ENCODE data around the gene PRLH.
A peak's percentile ranks its signal among the peaks of the same experiment; 100 is the strongest.

PRLH gene

DNA sequence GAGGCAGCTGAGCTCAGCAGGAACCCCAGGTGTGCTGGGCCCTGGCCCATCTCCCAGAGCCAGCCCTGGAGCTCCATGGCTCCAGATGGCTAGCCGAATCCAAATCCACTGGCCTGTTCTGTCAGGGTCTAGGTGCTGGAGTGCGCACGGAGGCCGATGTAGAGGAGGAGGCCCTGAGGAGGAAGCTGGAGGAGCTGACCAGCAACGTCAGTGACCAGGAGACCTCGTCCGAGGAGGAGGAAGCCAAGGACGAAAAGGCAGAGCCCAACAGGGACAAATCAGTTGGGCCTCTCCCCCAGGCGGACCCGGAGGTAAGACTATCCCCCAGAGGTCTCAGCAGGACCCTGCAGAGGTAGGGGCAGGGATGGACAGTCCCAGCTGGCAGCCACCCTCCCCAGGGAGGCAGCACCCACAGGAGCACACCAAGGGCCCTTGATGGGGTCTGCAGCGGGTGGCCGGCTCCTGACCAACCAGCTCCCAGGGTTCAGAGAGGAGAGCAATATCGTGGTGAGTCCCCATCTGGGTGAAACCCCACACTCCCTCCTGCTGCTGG is 26.1 kb upstream of the PRLH start:
- no peak for DNase-seq

DNA sequence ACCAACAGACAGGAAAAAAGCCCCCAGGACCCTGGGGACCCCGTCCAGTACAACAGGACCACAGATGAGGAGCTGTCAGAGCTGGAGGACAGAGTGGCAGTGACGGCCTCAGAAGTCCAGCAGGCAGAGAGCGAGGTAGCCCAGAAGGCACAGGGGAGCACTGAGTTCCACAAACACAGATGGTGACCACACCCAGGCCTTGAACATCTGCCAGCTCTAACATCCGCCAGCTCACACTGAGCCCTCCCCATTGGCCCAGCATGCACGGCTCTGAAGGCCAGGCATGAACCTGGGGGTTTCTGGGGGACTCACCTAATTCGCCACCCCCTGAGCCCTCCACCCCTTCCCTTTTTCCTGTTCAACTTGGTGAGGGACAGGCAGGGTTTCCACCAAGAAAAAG is 25.6 kb upstream of the PRLH start:
- DNase-seq: no peak

DNA sequence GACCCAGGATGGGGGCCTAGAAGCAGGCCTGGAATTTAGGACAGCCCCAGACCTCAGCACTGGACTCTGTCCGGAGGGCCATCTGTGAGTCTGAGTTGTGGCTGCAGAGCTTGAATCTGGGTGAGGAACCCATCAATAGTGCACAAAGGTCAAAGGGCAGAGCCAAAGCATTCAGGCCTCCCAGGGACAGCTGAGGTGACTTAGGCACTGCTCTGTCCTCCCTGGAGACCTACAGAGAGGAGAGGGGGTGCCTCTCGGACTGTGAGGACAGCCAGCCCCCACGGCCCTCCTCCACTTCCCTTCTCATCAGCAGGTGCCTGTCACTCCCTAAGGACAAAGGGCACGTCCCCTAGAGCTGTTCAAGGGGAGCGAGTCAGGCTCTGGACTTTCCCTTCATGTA is 25.1 kb upstream of the PRLH start:
- DNase-seq: no peak

DNA sequence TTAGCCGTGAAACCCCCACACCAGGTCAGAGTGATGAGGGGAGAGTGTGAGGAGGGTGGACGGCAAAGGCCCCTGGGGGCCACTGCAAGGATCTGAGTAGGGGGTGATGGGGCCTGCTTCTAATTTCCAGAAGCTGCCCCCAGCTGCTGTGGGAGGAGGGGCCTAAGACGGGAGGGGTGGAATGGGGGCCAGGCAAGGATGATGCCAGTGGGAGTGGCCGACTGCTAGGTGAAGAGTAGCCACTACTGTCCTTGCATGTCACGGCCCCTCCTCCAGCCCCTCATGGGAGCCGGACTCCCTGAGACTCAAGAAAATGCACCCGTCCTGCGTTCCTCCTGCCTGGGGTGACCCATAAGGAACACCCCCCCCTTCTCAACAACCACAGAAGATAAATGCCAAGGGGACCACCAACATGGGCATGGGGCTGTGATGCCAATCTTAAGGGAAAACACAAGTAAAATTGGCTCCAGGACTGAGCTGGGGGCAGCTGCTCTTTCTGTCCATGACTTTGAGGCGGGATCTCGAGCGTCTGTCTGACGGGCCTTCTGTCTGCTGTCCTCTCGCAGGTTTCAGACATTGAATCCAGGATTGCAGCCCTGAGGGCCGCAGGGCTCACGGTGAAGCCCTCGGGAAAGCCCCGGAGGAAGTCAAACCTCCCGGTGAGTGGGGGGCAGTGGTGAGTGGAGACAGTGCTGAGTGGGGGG is 24.2 kb upstream of the PRLH start:
- DNase-seq: no peak

DNA sequence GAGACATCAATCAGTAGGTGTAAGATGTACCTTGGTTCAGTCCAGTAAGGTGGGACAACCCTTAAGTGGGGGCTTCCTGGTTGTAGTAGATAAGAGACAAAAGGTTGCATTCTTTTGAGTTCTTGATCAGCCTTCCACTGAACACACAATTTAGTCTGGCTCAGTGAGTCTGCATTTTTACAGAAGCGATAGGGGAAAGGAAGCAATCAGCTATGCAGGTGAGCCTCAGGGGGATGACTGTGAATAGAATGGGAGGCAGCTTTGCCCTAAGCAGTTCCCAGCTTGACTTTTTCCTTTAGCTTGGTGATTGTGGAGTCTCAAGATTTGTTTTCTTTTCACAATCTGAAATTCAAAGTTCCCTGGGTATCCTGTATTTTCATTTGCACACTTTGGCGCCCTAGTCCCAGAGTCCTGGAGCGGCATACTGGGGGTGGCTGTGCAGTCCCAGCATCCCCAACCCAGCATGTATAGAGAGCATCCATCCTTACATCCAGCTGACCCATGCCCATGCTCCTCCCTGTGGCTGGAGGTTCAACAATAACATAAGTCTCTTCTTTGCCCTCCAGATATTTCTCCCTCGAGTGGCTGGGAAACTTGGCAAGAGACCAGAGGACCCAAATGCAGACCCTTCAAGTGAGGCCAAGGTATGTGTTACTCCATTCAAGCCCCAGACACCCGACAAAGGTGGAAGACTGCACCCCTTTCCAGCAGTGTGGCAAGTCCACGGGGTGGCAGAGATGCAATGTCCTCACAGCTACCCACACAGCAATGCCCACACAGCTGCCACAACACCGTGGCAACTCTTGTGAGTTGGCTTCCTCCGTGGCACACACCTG is 20.1 kb upstream of the PRLH start:
- no peak for DNase-seq

DNA sequence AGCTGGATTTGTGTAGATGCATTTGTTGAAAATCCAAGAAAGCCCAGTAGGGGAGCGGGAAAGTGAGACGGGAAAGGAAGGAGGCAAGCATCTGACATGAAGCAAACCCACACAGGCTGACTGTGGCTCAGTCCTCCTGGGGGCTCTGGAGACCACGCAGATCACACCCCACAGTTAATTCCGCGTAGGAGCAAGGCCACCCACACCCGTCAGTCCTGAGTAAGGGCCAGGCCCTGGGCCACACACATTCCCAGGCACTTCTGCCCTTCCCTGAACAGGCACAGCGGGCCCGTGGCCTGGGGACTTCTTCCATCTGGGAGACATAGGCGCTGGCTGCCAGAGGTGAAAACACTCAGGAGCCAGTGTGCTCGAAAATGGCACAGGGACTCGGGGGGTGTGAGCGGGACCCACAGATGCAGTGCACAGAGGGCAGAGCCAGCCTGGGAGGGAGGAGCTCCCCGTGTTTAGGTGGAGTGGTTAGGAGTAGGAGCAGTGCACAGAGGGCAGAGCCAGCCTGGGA is 19.4 kb upstream of the PRLH start:
- DNase-seq: no peak

DNA sequence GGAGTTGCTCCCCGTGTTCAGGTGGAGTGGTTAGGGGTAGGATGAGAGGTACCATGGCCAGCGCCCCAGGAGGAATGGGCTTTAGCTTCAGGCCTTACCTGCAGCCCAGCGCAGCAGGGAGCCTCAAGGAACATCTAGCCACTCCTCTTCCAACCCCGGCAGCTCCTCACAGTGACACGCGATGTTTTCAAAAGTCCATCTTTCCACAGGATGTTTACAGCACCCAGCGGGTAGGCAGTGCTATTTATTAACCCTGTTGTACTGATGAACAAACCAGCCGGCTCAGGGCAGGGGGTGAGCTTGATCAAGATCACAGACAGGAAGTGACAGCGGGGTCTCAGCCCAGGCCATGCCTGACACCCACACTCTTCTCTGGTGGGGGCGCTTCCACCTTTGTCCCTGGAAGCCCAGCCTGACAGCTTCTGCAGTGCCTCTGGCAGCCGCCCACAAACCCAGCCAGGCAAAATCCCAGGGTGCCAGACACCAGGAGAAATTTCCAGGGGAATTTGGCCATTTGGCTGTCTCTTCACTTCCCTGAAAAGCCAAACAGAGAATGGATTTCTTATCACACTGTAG is 18.4 kb upstream of the PRLH start:
- DNase-seq: no peak

DNA sequence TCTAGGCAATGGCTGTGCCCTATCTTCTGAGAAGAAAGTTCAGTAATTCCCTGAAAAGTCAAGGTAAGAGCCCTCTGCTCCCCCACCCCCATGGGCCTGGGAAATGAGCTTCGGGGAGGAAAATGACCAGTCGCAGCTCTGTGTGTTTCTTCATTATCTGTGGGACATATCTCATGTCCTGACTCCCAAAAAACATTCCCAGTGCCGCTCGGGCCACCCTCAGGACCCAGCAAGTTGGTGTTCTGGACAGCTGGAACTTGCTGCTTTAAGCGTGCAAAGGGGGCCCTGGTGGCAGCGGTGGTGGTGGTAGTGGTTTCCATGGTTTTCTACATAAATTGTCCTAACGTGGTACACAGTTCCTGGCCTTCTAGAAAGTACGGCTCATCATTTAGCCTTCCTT is 17.2 kb upstream of the PRLH start:
- DNase-seq: no peak

DNA sequence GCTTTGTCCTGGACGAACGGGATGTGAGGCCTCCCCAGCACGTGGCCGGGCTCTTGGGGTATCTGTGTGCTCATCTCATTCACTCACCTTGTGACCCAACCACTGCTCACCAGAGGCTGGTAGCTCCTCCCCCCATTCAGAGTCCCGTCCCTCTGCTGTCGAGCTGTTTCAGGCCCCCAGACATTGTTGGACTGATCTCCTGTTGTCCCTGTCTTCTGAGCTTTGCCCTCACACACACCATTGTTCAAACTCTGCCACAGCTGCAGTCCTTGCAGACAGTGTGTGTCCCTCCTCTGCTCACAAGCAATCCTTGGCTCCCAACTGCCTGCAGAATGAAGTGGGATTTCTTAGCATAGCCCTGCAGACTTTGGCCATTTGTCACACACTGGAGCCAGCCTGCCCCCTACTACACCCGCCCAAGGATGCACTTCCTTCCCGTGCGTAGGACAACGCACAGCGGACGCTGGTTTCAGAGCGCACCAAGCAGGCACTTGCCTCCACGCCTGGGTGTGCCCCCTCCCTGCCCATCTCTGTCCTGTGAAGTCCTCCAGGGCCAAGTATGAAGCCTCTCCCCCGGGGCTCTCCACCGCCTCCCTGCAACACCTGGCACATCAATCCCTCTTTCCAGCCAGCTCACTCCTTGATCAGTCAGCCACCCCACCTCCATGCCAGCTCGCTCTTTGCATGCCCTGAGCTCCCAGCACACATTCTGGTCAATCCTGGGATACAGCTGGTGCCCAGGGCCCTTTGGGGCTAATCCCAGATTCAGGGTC is 16.5 kb upstream of the PRLH start:
- no peak for DNase-seq

DNA sequence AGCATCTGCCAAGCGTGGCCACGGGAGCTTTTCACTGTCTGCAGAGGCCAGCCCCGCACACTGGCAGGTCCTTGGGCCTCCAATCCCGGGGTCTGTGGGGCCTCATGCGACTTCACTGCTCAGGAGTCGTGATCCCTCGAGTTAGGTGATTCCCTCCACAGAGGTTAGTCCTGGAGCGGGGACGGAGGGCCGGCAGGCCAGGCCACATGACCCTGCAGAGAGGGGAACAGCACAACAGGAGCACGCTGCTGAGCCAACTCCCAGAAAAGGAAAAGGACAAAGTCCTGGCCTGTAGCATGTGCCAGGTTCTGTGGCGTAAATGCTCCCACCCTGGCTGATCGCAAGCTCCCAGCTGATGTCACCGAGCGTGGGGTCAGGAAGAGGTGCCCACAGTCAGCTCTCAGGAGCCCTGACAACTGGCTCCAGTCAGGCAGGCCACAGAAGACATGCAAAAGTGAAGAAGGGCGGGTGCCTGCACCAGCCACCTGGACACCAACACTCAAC is 15.3 kb upstream of the PRLH start:
- no peak for DNase-seq

DNA sequence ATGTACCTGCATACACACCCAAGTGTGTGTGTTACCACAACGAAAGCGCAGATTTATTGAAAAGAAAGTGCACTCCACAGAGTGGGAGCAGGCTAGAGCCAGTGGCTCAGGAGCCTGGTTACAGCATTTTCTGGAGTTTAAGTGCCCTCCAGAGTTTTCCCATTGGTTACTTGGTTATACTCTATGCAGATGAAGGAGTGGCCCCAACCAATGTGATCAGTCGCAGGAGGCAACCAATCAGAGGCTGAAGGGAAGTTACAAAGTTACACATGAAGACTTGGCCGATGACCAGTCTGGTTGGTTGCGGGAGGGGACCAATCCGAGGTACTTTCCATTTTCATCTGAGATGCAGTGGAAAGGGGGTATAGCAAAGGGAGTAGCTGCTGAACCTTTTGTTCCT is 13.5 kb upstream of the PRLH start:
- no peak for DNase-seq

DNA sequence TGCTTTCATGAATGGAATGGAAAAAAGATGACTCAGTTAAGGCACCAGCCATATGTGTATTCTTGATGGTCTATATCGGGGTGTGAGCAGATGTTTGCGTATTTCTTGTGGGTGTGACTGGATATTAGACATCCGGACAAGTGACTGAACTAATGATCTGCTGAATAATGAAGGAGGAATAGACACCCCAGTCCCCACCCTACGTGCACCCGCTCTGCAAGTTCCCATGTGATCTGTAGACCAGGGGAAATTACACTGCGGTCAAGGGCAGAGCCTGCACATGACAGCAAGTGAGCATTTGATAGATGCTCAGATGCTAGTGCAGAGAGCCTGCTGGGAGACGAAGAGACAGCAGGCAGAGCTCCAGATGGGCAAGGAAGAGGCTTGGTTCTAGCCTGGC is 12.4 kb upstream of the PRLH start:
- DNase-seq: no peak

DNA sequence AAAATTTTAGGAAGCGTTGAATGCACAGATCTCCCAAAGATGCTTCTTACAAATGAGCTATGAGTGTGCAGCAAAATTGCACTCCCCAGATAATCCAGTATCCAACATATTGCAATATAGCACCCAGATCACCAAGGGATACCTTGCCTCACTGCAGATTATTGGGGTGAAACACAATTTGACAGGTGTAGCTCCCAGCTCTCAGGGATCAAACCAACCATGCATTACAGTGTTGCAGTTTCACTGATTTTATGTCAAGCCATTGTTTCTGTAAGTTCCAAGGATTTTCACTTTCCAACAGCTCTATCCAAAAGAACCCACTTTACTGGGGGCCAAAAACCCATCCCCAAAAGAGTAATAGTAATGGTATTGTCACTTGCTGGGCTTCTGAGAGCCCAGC is 10.8 kb upstream of the PRLH start:
- no peak for DNase-seq

DNA sequence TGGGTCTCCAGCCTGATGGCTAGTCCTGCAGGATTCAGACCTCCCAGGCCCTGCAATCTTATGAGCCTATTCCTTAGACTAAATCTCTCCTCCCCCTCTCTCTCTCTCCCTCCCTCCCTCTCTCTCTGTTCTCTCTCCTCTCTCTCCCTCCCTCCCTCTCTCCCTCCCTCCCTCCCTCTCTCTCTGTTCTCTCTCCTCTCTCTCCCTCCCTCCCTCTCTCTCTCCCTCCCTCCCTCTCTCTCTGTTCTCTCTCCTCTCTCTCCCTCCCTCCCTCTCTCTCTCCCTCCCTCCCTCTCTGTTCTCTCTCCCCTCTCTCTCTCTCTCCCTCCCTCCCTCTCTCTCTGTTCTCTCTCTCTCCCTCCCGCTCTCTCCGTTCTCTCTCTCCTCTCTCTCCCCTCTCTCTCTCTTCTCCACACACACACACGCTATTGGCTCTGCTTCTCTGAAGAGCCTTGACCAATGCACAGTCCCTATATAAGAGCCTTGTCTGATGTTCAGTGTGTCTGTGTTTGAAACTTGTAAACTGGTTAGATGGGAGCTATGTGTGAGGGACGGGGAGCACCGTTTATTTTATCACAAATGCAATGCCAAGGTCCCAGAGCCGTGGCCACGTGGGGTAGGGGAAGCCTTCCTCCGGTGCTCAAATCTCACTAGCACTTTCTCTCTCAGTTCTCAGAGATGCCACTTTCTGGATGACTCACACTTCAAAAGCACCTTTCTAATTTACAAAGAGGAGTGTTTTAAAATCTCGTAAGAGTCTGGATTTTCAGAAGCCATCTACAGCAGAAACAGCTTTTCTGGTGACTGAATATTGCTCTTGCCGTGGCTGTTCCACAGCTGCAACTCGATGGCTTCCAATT is 9.4 kb upstream of the PRLH start:
- peak; percentile 52 to 63 for DNase-seq

DNA sequence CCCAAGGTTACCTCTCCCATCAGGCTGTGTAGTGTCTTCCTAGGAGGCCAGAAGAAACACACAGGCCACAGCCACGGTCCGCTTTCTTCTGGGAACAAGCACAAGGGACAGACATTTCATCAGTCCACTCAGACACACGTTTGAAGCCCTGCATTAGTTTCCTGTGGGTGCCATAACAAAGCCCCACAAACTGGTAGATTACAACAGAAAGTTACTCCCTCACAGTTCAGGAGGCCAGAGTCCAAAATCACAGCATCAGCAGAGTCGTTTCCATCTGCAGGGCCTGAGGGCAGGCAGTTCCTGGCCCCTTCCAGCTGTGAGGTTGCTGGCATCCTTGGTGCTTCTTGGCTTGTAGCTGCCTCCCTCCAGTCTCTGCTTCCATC is 8.8 kb upstream of the PRLH start:
- DNase-seq: no peak

DNA sequence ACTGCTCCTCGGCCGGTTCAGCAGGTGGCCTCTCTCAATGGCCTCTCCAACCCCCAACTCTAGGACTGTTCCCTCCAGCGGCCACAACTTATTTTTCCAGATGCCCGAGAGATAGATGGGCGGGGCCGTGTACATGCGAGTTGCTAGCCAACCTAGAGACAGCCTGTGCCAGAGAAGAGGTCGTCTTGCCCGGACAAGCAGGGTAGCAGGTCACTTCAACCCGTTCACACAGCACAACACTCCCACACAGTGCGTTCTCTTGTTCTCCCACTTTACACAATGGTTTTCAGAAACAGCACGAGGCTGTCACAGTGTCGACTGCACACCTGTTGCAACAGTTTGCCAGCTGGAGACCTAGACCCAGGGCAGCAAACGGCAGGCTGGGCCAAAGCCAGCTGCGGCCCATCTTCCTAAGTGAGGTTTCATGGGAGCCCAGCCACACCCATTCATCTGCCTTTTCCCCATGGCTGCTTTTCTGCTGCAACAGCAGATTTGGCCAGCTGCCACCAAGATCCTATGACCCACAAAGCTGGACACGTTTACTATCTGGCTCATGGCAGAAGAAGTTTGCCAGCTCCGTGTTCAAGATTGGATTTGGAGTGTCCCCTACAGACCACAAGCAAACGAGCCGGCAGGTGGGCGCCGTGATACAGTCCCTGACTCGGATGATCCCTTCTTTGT is 7.3 kb upstream of the PRLH start:
- DNase-seq: no peak

DNA sequence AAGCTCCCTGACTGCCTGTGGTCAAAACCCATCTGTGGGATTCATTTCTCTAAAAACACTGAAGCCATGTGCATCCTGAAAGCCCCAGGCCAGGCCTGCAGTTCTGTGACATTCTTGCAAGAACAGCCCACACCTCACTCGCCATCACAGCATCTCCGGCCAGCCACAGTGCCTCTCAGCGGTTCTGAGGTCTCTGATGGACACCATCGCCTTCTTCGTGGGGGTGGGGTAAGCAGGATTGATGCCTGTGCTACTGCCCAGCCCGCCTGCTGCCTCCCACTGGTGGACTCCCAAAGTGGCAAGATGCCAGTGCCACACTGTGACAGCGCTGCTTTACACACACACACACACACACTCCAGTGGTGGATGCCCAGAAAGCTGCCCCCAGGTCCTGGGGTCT is 5.2 kb upstream of the PRLH start:
- DNase-seq: no peak

DNA sequence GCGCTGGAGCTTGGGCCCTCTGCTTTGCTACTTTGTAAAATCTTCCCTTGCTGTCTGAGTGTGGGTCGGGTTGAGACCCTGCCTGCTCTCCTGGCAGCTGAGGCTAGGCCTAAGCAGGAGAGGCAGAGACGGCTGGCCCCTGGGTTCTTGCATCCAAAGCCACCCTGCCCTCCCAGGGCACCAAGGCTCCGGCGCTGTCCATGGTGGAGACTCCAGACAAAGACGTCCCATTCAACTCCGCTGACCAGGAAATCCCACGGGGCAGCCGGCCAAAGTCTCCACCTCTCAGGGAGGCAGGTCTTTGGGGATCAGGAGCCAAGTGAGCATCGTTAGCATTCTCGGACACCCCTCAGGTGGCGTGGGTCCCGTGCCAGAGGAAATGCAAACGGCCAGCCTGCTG is 2.6 kb upstream of the PRLH start:
- no peak for DNase-seq

DNA sequence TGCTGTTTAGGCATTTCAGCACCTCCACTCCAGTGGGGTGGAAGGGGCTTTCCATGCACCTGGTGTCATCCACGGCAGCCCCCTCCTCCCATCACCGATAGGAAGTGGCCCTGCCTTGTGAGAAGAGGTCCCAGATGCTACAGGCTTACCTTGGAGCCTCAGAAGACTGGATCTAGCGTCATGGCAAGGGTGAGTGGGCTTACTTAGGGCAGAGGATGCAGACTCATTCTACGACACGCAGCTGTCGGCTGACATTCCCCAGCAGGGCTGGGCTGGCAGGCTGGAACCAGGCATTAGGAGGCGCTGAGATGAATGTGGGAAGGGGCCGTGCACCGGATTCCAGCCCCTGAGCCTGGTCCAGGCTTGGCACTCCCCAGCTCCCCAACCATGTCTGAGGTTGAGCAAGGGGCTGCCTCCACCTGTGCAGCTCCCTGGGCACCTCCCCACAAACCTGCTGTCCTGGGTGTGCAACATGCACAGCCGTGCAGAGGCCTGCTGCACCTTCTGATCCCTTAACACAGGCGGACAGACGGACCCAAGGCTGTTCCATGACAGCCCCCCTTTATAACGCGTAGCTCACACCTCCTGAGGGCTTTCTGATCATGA is 1.7 kb upstream of the PRLH start:
- no peak for DNase-seq

DNA sequence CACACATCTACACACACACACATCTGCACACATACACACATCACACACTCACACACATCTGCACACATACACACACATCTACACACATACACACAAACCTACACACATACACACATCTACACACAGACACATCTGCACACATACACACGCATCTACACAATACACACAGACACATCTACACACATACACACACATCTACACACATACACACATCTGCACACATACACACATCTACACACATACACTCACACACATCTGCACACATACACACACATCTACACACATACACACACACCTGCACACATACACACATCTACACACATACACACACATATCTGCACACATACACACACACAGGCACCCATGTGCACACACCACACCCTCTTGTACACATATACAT is 400 bp upstream of the PRLH start:
- DNase-seq: no peak
